Activated gamma-delta T cell treated with anti-CD3 and anti-CD28 coated beads, Interleukin-2, amount 50 U/mL, for 16 hours (primary cell): Measurements from ENCODE around the gene DYDC1.
"Not testable (repeated sequence)": the region's sequence is repeated elsewhere in the genome, so short reads cannot be mapped to it uniquely, and the experiment has no call there.

Source experiments
- DNase-seq: peaks from one replicate; pipeline ENCODE4 v3.0.0-alpha.2; 2020; ENCODE audit warnings: low read depth

Gene DYDC1

DNA sequence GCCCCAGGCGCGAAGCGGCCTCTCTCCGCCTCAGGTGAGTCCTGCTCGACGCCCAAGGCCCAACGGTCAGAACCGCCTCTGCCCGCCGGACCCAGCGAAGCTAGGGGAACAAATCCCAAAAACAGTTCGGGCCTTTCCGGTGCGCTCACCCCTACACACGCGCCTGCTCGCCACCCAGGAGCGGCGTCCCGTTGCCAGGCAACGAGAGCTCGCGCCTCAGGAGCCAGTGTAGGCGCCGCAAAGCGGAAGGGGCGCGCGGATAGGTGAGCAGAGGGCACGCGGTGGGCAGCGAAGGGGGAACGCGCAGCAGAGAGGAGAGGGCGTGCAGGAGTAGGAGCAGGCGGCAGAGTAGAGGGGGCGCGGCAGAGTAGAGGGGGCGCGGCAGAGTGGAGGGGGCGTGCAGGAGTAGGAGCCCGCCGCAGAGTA, at the start of gene DYDC1, which contains the start of gene DYDC2:
Gene DYDC1 (minus strand): TSS at position 193 of the 426 bp plus-strand sequence. CDS start 4,154 bp downstream, outside the sequence.
Gene DYDC2 (plus strand): TSS at position 219 of the 426 bp plus-strand sequence. CDS start 5,663 bp downstream, outside the sequence.
- peak; percentile 12 for DNase-seq

GRCh38 chr10:80406204-80406603, 49.6 kb upstream of the DYDC1 start:
- DNase-seq, result no peak

DNA sequence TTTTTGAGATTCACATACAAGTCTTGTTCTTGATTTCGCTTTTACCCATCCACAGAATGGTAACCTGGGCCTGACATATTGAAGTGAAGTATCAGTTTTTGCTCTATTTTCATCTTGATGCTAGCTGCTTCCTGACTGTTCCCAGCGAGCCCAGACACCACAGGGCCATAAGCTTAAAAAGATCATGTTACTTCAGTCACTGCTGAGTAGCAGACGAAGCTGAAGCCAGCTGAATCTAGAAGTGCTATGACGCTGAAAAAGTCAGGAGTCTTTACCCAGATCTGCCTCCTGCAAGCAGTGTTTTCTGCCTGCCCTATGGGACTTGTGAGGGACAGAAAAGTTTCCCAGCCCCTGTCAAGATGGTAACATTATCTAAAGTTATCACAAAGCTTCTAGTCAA, 49.1 kb upstream of the DYDC1 start:
- no peak for DNase-seq

DNA sequence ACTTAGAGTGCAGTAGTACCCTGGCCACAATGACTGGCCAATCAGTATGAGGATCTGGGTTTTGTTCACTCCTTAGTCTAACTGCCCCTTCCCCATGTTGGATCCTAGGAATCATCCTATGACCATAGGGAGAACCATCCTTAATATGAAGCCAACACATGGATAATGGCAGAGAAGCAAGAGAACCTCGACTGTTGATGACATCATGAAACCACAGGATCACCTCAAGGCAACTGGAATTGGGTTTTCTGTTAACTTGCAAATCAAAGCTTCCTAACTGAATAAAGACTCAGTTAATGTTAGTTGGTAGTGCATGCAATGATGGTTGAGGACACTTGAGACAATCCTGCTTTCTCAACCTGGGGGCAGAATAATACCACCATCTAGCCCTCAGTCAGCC, 48.5 kb upstream of the DYDC1 start:
- DNase-seq, result no peak

DNA sequence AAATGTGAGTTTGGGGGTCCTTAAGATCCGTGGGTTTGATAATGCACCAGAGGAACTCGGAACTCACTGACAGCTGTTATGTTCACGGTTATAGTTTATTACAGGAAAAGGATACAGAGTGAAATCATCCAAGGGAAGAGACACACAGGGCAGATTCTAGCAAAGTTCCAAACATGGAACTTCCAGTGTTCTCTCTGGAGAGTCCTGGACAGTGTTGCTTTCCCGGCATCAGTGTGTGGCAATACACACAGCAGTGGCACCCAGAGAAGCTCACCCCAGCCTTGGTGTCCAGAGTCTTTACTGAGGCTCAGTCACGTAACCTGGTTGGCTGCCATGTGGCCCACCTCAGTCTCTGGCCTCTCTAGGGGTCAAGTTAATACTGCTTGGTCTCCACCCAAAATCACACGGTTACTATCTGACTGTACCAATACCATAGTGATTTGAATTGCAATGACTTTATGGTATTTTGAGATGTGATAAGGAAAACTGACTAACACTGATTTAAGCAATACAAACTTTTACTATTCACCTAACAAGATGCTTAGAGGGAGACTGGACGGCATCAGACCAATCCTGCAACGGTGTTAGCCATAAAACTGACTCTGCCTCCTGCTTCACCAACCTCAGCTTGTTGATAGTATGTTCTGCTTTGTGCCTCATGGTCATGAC, 43.7 kb upstream of the DYDC1 start:
- DNase-seq, result no peak

- DNase-seq, result no peak
Observed at GRCh38 chr10:80397014-80397413, 40.5 kb upstream of the DYDC1 start.

GRCh38 chr10:80394358-80394916, 37.9 kb upstream of the DYDC1 start:
- no peak for DNase-seq

GRCh38 chr10:80392250-80392649, 35.7 kb upstream of the DYDC1 start:
- no peak for DNase-seq

GRCh38 chr10:80390740-80391139, 34.2 kb upstream of the DYDC1 start:
- no peak for DNase-seq

DNA sequence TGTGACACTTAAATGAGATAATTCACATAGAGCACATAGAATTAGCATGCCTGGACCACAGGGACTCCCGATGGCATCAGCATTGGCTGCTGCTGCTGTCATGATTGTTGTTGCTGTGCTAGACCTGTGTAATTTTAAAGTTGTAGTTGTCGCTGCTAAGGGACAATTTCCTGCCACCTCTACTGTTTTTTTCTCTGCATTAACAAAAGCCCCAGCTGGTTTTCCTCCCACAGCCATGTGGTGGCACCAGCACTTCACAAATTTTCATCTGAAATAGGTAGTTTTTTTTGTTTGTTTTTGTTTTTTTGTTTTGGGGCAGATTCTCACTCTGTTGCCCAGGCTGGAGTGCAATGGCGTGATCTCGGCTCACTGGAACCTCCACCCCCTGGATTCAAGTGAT, 26.4 kb upstream of the DYDC1 start:
- DNase-seq, result peak; percentile 26

DNA sequence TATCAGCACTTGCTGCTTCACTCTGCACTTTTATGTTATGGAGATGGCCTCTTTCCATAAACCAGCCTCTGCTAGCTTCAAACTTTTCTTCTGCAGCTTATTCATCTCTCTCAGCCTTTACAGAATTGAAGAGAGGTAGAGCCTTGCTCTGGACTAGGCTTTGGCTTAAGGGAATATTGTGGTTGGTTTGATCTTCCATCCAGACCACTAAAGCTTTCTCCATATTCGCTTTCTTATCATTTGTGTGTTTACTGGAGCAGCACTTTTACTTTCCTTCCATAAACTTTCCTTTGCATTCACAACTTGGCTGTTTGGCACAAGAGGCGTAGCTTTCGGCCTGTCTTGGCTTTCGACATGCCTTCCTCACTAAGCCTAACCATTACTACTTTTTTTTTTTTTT, 23.6 kb upstream of the DYDC1 start:
- no peak for DNase-seq

GRCh38 chr10:80379701-80380100, 23.1 kb upstream of the DYDC1 start:
- DNase-seq, result no peak

DNA sequence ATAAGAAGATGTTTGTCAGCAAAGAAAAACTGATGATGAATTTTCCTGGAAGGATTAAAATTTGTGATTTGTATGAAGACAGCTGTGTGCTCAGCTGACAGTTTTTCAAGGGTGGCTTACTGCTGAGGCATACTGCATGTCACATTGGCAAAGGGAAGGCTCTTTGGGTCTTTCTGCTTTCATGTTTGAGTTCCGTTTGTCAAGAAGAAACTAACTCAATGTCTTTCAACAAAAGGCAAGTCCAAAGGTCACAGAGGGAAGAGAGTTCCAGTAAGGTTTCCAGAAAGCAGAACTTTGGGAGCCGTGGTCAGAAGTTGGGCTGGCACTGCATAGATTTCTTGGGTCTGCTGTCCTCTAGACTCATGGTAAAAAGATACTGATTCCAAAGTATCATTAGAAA, 16.9 kb upstream of the DYDC1 start:
- DNase-seq, result no peak

DNA sequence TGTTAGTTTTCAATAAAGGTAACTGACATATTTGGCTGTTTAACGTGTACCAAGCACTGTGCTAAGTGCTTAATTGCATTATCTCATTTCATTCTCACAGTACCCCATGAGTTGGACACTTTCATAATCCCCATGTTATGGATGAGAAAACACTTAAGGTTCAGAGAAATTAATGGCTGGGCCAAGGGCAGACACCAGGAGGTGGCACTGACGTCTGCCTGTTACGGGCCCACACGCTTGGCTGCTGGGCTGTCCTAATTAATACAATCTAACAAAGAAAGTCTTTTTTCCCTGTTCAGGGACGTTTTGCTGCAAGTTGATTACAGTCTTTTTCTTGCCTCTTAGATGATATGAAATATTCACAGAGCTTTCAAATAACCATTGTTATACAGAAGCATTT, 16.1 kb upstream of the DYDC1 start:
- DNase-seq, result no peak

- DNase-seq, result no peak
Observed at GRCh38 chr10:80371467-80371866, 14.9 kb upstream of the DYDC1 start.

GRCh38 chr10:80365510-80365909, 9.0 kb upstream of the DYDC1 start:
- no peak for DNase-seq

- DNase-seq, result no peak
Observed at GRCh38 chr10:80359644-80360043, 3.1 kb upstream of the DYDC1 start.

DNA sequence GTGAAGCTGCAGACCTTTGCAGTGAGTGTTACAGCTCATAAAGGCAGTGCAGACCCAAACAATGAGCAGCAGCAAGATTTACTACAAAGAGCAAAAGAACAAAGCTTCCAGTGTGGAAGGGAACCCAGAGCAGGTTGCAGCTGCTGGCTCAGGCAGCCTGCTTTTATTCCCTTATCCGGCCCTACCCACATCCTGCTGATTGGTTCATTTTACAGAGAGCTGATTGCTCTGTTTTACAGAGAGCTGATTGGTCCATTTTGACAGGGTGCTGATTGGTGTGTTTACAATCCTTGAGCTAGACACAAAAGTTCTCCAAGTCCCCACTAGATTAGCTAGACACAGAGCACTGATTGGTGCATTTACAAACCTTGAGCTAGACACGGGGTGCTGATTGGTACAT, 2.4 kb upstream of the DYDC1 start:
- not testable (repeated sequence) for DNase-seq

- no peak for DNase-seq
Observed at GRCh38 chr10:80357851-80358125, 1.2 kb upstream of the DYDC1 start.

GRCh38 chr10:80356989-80357850, 665 bp upstream of the DYDC1 start:
- DNase-seq, result no peak

- no peak for DNase-seq
Observed at GRCh38 chr10:80351220-80351619, 5.3 kb downstream of the DYDC1 start.

DNA sequence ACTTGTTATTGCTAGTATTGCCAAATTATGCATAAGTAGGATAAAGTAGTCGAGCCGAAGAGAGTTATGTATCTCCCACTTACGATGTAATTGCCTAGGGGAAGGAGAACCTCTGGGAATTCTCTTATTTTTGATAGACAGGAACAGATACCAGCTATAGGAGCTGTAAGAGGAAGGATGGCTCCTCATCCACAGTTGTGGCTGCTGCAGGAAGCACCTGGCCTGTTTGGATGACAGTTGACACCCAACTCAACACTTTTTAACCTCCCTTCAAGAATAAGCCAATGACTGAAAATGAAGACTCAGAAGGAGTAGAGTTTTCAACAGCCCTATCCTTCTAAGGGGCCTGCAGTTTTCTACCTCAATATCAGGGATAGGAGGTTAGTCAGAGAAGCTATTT, 6.3 kb downstream of the DYDC1 start:
- DNase-seq, result no peak

- DNase-seq, result no peak
Observed at GRCh38 chr10:80344912-80345311, 11.6 kb downstream of the DYDC1 start.
